GM21390 (cell line): Measurements from ENCODE around the gene PLIN3.
A peak's percentile ranks its signal among the peaks of the same experiment; 100 is the strongest.
"Not testable (repeated sequence)": the region's sequence is repeated elsewhere in the genome, so short reads cannot be mapped to it uniquely, and the experiment has no call there.

Experiments
- ATAC-seq: cut with Tn5 transposase; IDR thresholded peaks from one replicate; pipeline ENCODE4 v1.9.1; 2021; ENCODE audit not compliant: unreplicated experiment

Gene PLIN3

DNA sequence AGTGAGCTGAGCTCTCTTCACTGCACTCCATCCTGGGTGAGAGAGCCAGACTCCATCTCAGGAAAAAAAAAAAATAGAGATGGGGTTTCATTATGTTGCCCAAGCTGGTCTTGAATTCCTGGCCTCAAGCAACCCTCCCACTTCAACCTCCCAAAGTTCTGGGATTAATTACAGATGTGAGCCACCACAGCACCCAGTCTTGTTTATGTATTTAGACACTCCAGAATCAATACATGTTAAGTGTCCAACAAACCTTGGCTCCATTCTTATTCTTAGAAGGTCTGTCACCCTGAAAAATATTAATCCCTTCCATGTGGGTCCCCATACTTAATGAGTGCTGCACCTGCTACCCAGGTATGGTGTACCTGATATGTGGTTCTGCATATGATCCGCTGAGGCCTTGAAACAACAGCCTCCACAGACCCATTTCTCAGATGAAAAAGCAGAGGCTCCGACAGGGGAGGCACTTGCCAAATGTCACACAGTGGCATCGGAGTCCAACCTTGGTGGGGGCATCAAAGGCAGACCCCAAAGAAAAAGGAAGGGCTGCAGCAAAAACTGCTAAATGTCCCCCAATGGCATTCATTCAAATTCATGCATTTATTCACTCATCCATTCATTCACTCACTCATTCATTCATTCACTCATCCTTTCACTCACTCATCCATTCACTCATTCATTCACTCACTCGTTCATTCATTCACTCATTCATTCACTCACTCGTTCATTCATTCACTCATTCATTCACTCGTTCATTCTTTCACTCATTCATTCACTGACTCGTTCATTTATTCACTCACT, 52.6 kb downstream of the PLIN3 start:
- ATAC-seq, result no peak

DNA sequence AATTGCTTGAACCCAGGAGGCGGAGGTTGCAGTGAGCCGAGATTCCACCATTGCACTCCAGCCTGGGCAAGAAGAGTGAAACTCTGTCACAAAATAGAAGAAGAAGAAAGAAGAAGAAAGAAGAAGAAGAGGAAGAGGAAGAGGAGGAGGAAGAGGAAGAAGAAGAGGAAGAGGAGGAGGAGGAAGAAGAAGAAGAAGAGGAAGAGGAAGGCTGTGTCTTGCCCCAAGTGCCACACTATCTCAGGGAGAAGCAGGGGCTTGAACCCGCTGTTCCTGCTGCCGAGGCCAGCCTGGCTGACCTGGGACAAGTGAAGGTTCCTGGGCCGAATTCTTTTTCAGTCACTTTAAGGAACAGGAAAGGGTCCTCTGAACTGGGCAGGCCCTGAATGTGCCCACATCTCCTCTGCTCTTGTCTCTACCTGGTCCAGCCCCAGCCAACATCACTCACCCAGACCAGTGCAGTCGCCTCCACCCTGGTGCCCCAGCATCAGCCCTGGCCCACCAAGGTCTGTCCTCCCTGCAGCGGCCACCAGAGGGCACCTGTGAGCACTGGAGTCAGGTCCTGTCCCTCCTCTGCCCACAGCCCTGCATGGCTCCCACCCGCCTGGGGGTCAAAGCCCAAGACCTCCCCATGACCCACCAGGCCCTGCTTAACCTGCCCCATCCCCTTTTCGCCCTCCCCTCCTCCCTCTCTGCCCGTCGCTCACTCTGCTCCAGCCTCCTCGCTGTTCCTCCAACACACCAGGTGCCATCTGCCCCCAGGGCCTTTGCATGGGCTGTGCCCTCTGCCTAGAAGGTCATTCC, 55.9 kb downstream of the PLIN3 start:
- ATAC-seq, result no peak

DNA sequence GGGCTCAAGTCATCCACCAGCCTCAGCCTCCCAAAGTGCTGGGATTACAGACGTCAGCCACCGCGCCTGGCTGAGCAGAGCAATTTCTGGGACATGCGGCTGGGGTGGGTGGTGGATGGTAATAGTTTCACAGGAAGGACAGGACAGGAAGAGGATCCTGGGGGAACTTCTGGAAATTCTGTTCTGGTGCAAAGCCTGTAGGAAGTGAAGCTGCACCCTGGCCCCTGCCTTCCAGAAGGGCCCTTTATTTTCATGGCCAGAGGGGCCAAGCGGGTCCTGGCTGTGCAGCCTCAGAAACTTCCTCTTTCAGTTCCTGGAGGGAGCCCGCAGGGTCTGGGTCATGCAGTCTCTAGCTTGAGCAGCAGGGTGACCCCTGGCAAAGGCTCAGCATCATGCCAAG, 60.3 kb downstream of the PLIN3 start:
- ATAC-seq, result no peak

DNA sequence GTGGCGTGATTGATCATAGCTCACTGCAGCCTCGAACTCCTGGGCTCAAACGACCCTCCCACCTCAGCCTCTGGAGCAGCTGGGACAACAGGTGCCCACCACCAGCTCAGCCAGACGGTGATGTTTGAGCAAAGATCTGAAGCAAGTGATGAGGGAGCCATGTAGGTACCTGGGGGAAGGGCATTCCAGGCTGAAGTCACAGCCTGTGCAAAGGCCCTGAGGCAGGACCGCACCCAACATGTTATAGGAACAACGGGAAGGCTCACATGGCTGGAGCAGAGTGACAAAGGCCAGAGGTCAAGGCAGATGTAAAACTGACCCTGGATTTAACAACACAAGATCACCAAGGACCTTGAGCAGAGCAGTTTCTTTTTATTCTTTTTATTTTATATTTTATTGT, 61.1 kb downstream of the PLIN3 start:
- ATAC-seq, result no peak

DNA sequence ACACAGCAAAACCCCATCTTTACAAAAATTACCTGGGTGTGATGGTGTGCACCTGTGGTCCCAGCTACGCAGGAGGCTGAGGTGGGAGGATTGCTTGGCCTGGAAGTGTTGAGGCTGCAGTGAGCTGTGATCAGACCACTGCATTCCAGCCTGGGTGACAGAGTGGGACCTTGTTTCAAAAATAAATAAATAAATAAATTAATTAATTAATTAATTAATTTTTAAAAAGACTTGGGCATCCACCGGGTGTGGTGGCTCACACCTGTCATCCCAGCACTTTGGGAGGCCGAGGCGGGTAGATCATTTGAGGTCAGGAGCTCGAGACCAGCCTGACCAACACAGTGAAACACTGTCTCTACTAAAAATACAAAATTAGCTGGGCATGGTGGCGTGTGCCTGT, 62.3 kb downstream of the PLIN3 start:
- not testable (repeated sequence) for ATAC-seq

DNA sequence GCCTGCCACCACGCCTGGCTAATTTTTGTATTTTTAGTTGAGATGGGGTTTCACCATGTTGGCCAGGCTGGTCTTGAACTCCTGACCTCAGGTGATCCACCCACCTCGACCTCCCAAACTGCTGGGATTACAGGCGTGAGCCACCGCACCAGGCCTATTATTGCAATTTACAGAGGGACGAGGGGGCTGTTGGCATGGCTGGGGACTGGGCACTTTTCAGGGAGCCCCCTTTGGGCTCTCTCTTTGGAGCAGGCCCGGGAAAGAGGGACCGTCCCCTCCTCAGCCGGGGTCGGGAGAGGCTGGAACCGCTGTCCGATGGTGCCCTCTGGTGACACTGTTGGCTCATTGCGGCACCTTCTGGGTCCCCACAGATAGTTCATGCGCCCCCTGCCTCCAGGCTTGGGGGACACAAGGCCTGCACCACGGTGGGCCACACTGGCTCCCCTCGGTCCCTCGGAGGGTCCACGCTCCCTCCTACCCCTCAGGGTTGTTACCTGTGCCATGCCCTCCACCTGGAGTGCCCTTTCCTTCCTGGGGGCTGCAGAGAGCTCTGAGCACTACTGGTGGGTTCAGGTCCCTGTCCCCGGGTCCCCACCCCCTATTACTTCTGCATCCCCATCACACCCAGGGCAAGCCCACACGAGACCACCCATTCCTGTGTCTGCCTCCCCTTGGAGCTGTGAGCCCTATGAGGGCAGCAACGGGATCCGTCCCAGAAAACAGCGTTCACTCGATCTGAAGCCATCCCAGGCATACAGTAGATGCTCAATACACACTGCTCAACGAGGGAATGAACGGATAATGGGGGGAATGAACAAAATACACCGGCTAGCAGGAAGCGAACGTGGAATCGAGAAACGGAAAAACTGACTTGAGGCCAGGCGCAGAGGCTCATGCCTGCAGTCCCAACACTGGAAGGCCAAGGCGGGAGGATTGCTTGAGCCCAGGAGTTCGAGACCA, 63.5 kb downstream of the PLIN3 start:
- ATAC-seq, result no peak

DNA sequence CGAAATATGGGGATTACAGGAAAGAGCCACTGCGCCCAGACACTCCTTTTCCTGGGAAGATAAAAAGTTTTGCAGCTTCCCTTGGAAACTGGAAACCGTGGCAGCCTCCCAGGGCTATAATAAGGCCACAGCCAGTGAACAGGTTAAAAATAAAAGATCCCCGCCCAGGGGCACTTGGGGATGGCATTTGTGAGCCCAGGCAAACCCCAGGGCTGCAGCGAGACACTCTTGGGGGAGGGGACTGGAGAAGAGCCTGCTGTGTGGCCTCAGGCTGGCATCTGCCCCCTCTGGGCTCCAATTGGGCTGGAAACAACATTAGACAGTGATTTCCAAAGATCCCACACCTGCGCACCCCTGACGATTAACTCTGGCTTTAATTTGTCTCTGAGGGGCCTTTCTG, 64.8 kb downstream of the PLIN3 start:
- ATAC-seq, result no peak

DNA sequence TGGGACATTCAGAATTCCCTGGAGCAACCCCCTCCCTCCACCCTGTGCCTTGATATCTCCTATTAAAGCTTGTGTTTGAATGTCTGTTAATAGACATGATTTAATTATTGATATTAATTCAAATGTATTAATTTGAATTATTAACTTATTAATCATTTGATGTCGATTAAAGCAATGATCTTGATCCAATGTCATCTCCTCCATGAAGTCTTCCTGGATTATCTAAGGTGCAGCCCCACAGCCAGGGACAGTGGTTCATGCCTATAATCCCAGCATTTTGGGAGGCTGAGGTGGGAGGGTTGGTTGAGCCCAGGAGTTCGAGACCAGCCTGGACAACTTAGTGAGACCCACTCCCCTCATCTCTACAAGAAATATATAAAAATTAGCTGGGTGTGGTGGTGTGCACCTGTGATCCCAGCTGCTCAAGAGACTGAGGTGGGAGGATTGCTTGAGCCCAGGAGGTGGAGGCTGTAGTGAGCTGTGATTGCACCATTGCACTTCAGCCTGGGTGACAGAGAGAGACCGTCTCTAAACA, 66.3 kb downstream of the PLIN3 start:
- ATAC-seq, result no peak

DNA sequence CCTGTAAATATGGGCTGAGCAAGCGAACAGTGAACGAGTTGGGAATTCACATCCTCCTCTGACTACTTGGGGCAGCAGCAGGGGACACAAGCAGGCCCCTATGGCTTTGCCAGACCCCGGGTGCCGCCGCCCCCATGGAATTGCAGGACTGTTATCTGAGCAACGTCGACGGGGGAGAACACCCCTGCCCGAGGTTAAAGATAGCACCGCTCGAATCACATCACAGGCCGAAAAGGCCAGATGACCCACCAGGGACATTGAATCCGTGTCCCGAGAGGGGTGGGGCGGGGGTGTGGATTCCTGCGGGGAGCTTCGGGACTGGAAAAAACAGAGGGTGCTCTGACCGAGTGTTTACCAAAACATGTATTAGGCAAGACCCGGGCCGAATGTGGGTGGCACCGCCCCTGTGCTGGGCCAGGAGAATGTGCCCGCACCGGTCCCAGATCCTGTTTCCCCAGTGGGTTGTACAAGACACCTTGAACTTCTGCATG, 66.8 kb downstream of the PLIN3 start:
- ATAC-seq, result no peak

DNA sequence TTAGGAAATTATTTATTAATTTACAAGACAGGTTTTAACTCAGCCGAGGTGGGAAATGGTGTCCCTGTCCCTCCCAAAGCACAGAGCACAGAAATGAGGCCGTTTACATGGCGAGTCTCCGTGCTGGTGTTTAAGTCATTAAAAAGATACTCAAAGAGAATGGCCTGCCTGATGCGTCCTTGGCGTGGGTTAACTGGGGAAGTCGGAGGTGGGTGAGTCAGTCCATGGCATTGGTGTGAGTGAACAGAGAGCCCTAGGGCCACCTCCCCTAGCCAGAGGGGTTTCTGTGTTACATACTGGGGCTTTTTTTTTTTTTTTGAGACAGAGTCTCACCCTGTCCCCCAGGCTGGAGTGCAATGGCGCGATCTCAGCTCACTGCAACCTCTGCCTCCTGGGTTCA, 72.1 kb downstream of the PLIN3 start:
- ATAC-seq, result no peak

DNA sequence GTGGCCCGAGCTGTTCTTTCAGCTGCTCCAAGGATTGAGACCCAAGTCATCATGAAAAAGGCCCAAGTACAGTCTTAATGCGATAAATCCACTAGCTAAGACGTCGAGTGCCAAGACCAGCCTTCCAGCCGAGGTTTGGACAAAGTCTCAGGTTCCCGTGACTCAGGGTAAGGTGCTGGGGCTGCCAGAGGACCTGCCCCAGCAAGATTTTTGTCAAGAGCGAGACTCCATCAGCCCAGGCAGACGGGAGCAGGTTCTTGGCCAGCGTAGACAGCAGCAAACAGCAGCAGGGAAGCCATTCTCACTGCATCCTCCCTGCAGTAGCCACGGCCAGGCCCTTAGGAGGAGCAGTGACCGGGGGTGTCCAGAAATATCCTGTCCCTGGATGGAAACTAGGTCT, 72.5 kb downstream of the PLIN3 start:
- ATAC-seq, result no peak

DNA sequence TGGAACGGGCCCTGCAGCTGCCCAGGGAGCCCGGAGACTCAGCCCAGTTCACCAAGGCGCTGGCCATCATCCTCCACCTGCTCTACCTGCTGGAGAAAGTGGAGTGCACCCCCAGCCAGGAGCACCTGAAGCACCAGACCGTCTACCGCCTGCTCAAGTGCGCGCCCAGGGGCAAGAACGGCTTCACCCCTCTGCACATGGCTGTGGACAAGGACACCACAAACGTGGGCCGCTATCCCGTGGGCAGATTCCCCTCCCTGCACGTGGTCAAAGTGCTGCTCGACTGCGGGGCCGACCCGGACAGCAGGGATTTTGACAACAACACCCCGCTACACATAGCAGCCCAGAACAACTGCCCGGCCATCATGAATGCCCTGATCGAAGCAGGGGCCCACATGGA, 74.2 kb downstream of the PLIN3 start:
- ATAC-seq, result not testable (repeated sequence)

DNA sequence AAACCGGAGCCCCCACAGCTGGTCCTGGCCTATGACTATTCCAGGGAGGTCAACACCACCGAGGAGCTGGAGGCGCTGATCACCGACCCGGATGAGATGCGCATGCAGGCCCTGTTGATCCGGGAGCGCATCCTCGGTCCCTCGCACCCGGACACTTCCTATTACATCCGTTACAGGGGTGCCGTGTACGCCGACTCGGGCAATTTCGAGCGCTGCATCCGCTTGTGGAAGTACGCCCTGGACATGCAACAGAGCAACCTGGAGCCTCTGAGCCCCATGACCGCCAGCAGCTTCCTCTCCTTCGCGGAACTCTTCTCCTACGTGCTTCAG, 74.6 kb downstream of the PLIN3 start:
- ATAC-seq, result not testable (repeated sequence)

DNA sequence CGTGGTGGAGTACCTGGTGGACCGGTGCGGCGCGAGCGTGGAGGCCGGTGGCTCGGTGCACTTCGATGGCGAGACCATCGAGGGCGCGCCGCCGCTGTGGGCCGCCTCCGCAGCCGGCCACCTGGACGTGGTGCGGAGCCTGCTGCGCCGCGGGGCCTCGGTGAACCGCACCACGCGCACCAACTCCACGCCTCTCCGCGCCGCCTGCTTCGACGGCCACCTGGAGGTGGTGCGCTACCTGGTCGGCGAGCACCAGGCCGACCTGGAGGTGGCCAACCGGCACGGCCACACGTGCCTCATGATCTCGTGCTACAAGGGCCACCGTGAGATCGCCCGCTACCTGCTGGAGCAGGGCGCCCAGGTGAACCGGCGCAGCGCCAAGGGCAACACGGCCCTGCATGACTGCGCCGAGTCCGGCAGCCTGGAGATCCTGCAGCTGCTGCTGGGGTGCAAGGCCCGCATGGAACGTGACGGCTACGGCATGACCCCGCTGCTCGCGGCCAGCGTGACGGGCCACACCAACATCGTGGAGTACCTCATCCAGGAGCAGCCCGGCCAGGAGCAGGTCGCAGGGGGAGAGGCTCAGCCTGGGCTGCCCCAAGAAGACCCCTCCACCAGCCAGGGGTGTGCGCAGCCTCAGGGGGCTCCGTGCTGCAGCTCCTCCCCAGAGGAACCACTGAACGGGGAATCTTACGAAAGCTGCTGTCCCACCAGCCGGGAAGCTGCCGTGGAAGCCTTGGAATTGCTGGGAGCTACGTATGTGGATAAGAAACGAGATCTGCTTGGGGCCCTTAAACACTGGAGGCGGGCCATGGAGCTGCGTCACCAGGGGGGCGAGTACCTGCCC, 75.2 kb downstream of the PLIN3 start:
- ATAC-seq, result not testable (repeated sequence)

DNA sequence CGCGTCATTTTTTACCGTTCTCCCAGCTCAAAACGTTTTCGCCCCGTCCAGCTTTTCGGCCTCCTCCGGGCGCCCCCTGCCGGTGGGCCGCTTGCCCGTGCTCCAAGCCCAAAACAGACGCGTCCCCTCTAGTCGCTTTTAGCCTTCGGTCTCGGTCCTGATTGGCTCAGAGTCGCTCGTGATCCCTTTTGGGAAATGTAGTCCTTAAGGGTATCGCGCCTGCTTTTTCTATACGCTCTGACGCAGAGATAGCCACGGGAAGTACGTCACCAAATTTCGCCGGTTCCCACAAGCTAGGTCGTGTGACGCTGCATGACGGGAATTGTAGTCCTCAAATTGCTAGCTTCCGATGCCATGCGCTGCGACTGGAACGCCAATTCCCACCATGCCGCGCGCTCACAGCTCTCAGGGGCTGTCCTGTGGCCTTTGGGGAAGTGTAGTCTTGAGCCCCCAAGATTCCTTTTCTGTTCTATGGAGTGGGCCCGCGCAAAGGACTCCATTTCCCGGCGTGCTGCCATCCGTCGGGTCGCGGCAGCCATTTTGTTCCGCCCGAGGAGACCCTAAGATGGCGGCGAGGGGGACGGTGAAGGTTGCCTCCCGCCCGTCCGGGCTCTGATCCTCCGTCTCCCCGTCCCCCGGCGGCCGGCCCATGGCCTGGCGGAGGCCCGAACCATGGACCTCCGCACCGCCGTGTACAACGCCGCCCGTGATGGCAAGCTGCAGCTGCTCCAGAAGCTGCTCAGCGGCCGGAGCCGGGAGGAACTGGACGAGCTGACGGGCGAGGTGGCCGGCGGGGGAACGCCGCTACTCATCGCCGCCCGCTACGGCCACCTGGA, 76.1 kb downstream of the PLIN3 start, which contains the start of gene FEM1A:
Gene FEM1A, plus strand, starts transcription at position 552 of the 836 bp plus-strand sequence. Its CDS starts 121 bp downstream, at position 673.
- peak; percentile 87 for ATAC-seq
